Liver (tissue), 9 donors: ENCODE results near the gene RCL1. TPM values are rescaled to one million over a fixed set of nuclear protein-coding genes. Genes with fewer than 3 reads are reported as not detected.

Experiments
- DNase-seq: peaks from one replicate; pipeline ENCODE4 v3.0.0-alpha.2; 2017; ENCODE audit warnings: low spot score
- H3K27ac ChIP-seq, 2 donors: one replicate each; pipeline ENCODE4 v1.7.0; 2013; ENCODE audit warnings: inconsistent platforms in 2 of 2, low read length in 2 of 2, control low read depth in 1 of 2, low read depth in 1 of 2, mild to moderate bottlenecking in 1 of 2
- H3K27me3 ChIP-seq, 4 donors: one replicate each; pipeline versions ENCODE4 v1.6.1 to v1.7.0; 2013; ENCODE audit warnings: low read length in 3 of 4, inconsistent platforms in 1 of 4, mild to moderate bottlenecking in 1 of 4, moderate library complexity in 1 of 4; ENCODE audit not compliant: control insufficient read depth in 4 of 4, insufficient read depth in 4 of 4
- H3K36me3 ChIP-seq, 4 donors: one replicate each; pipeline versions ENCODE4 v1.6.1 to v1.7.0; 2013; ENCODE audit warnings: low read length in 3 of 4, mild to moderate bottlenecking in 3 of 4, low read depth in 1 of 4, moderate library complexity in 1 of 4; ENCODE audit not compliant: control insufficient read depth in 4 of 4, insufficient read depth in 3 of 4
- H3K4me1 ChIP-seq, 4 donors: one replicate each; pipeline versions ENCODE4 v1.6.1 to v1.7.0; 2013; ENCODE audit warnings: low read length in 3 of 4, mild to moderate bottlenecking in 3 of 4, moderate library complexity in 1 of 4; ENCODE audit not compliant: control insufficient read depth in 4 of 4, insufficient read depth in 4 of 4
- H3K4me3 ChIP-seq, 3 donors: one replicate each; pipeline versions ENCODE4 v1.6.1 to v1.7.0; 2013; ENCODE audit warnings: low read length in 3 of 3, control low read depth in 1 of 3, low read depth in 1 of 3, mild to moderate bottlenecking in 1 of 3
- H3K9ac ChIP-seq, 2 donors: one replicate each; pipeline ENCODE4 v1.7.0; 2013; ENCODE audit warnings: low read length in 2 of 2, mild to moderate bottlenecking in 2 of 2, moderate library complexity in 2 of 2, control low read depth in 1 of 2, low read depth in 1 of 2
- H3K9me3 ChIP-seq, 4 donors: one replicate each; pipeline versions ENCODE4 v1.6.1 to v1.7.0; 2013; ENCODE audit warnings: low read length in 3 of 4; ENCODE audit not compliant: control insufficient read depth in 4 of 4
- ATF3 ChIP-seq: IDR thresholded peaks from 2 replicates; pipeline ENCODE4 v1.6.1; 2016; ENCODE audit warnings: antibody characterized with exemption
- EGR1 ChIP-seq, 2 donors: IDR thresholded peaks; 2 replicates each; pipeline ENCODE4 v1.6.1; 2016 to 2018; ENCODE audit warnings: antibody characterized with exemption in 2 of 2, low read depth in 2 of 2
- FOXA1 ChIP-seq: IDR thresholded peaks from 2 replicates; pipeline ENCODE4 v1.6.1; 2016; ENCODE audit warnings: antibody characterized with exemption
- FOXA2 ChIP-seq: IDR thresholded peaks from 2 replicates; pipeline ENCODE4 v1.6.1; 2016; ENCODE audit warnings: antibody characterized with exemption
- GABPA ChIP-seq, 2 donors: IDR thresholded peaks in 1 of 2; conservative IDR thresholded peaks in 1 of 2; 2 replicates each; pipeline ENCODE4 v1.6.1; 2016; ENCODE audit warnings: antibody characterized with exemption in 2 of 2, mild to moderate bottlenecking in 1 of 2, moderate library complexity in 1 of 2
- HNF4A ChIP-seq, 2 donors: conservative IDR thresholded peaks; 2 replicates each; pipeline ENCODE4 v1.6.1; 2016; ENCODE audit warnings: antibody characterized with exemption in 2 of 2, mild to moderate bottlenecking in 2 of 2
- HNF4G ChIP-seq: IDR thresholded peaks from 2 replicates; pipeline ENCODE4 v1.6.1; 2016; ENCODE audit warnings: antibody characterized with exemption
- JUND ChIP-seq, 2 donors: IDR thresholded peaks; 2 replicates each; pipeline ENCODE4 v1.6.1; 2016; ENCODE audit warnings: antibody characterized with exemption in 2 of 2
- NR2F2 ChIP-seq: IDR thresholded peaks from 2 replicates; pipeline ENCODE4 v1.6.1; 2016; ENCODE audit warnings: antibody characterized with exemption
- RAD21 ChIP-seq, 2 donors: IDR thresholded peaks; 2 replicates each; pipeline ENCODE4 v1.6.1; 2016; ENCODE audit warnings: antibody characterized with exemption in 2 of 2, mild to moderate bottlenecking in 2 of 2
- RXRA ChIP-seq, 2 donors: IDR thresholded peaks; 2 replicates each; pipeline ENCODE4 v1.6.1; 2017 to 2018; ENCODE audit warnings: antibody characterized with exemption in 2 of 2, mild to moderate bottlenecking in 1 of 2
- SP1 ChIP-seq: IDR thresholded peaks from 2 replicates; pipeline ENCODE4 v1.6.1; 2018; ENCODE audit warnings: antibody characterized with exemption, mild to moderate bottlenecking
- TAF1 ChIP-seq: conservative IDR thresholded peaks from 2 replicates; pipeline ENCODE4 v1.6.1; 2016; ENCODE audit warnings: antibody characterized with exemption, mild to moderate bottlenecking
- YY1 ChIP-seq: IDR thresholded peaks from 2 replicates; pipeline ENCODE4 v1.6.1; 2016; ENCODE audit warnings: antibody characterized with exemption, mild to moderate bottlenecking
- WGBS: extraction: QIAGEN DNeasy Blood & Tissue Kit; methylation state at CpG from one replicate; pipeline ENCODE4 v1.1.7; 2013; 5-methylcytosine and 5-hydroxymethylcytosine counted together
- polyA plus RNA-seq, 2 donors: library from polyadenylated mRNA; stranded (reverse) in 1 of 2; unstranded in 1 of 2; fragments of 200-250 nt in 1 of 2; fragments of >200 nt in 1 of 2; fragmentation: Nextera tagmentation in 1 of 2; extraction: Ambion mirVana in 1 of 2; gene quantifications; one replicate each; pipeline versions ENCODE4 v1.2.1 to v1.2.3, GENCODE V29; 2013 to 2015
- total RNA-seq, 2 donors: library from RNA; depleted of rRNA; stranded (reverse); fragments of >200 nt; gene quantifications; one replicate each; pipeline ENCODE4 v1.2.3, GENCODE V29; 2014
- TF ChIP-seq, protein P1 (sequence below): fragments of 150-350 bp; IDR thresholded peaks from 2 replicates; pipeline ENCODE4 v1.5.1; 2017; ENCODE audit warnings: improper control_type of control experiment, low read depth, low read length; ENCODE audit not compliant: missing input control
- TF ChIP-seq, protein P2 (sequence below): IDR thresholded peaks from 2 replicates; pipeline ENCODE4 v1.6.1; 2016; ENCODE audit warnings: antibody characterized with exemption
- TF ChIP-seq, protein P3 (sequence below): IDR thresholded peaks from 2 replicates; pipeline ENCODE4 v1.6.1; 2016; ENCODE audit warnings: antibody characterized with exemption
- TF ChIP-seq, protein P4 (sequence below): IDR thresholded peaks from 2 replicates; pipeline ENCODE4 v1.6.1; 2016; ENCODE audit warnings: antibody characterized with exemption, mild to moderate bottlenecking
- donor health status: healthy.
- donor health status: healthy.
- donor health status: healthy.
- donor health status: healthy.
- donor health status: healthy.

Gene RCL1
- total and polyA plus RNA-seq, 4 donors, result 52.2 to 121 (median 86.8) TPM

GRCh38 chr9:4838189-4838546 lies 45.4 kb downstream of the RCL1 start:
- H3K4me1 ChIP-seq, result peaks cover 10 to 48% (median 23%) of the 10 kb centered on the region in 4 donors
- H3K4me3 ChIP-seq, result no peak overlapping the region
- H3K27ac ChIP-seq, result peak overlapping the region; percentile 49 to 82
- no peaks in the 10 kb centered on the region for H3K27me3 ChIP-seq
- WGBS, result 64% methylated on average over 3 of the region's 3 CpGs
- peaks cover 0 to 7% (median 0%) of the 10 kb centered on the region in 4 donors for H3K36me3 ChIP-seq
- no peak for DNase-seq
- H3K9me3 ChIP-seq, result no peaks in the 10 kb centered on the region
- TF ChIP-seq JUND (IDR thresholded peaks at IDR 0.05) (no peak), RAD21 (IDR thresholded peaks at IDR 0.05) (no peak), EGR1 (IDR thresholded peaks at IDR 0.05; ENCODE audit: low read depth in 2 of 2) (no peak), ATF3 (no peak), YY1 (no peak), RXRA (IDR thresholded peaks at IDR 0.05) (no peak)
- TF ChIP-seq, protein P1, sequence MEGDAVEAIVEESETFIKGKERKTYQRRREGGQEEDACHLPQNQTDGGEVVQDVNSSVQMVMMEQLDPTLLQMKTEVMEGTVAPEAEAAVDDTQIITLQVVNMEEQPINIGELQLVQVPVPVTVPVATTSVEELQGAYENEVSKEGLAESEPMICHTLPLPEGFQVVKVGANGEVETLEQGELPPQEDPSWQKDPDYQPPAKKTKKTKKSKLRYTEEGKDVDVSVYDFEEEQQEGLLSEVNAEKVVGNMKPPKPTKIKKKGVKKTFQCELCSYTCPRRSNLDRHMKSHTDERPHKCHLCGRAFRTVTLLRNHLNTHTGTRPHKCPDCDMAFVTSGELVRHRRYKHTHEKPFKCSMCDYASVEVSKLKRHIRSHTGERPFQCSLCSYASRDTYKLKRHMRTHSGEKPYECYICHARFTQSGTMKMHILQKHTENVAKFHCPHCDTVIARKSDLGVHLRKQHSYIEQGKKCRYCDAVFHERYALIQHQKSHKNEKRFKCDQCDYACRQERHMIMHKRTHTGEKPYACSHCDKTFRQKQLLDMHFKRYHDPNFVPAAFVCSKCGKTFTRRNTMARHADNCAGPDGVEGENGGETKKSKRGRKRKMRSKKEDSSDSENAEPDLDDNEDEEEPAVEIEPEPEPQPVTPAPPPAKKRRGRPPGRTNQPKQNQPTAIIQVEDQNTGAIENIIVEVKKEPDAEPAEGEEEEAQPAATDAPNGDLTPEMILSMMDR, result no peak
- no peak overlapping the region for H3K9ac ChIP-seq

- no peak for DNase-seq
- H3K9ac ChIP-seq, result peak overlapping the region; percentile 34 to 84
- 39% methylated on average over 1 of the region's 1 CpG for WGBS
- H3K36me3 ChIP-seq, result peaks cover 0 to 17% (median 4%) of the 10 kb centered on the region in 4 donors
- no peaks in the 10 kb centered on the region for H3K27me3 ChIP-seq
- peaks cover 10 to 59% (median 32%) of the 10 kb centered on the region in 4 donors for H3K4me1 ChIP-seq
- peak overlapping the region; percentile 82 to 91 for H3K27ac ChIP-seq
- peak overlapping the region; percentile 52 to 87 (median 81) for H3K4me3 ChIP-seq
- TF ChIP-seq HNF4A (conservative IDR thresholded peaks at IDR 0.05), result peak; percentile 93 to 98
- TF ChIP-seq, protein P2, sequence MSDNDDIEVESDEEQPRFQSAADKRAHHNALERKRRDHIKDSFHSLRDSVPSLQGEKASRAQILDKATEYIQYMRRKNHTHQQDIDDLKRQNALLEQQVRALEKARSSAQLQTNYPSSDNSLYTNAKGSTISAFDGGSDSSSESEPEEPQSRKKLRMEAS, result peak; percentile 84
- peak in 1 of 2 donors; percentile 40 for TF ChIP-seq GABPA (IDR thresholded peaks at IDR 0.05 in 1 of 2, conservative IDR thresholded peaks at IDR 0.05 in 1 of 2)
- peak; percentile 99 for TF ChIP-seq TAF1
- TF ChIP-seq SP1, result peak; percentile 92
- peak; percentile 64 for TF ChIP-seq HNF4G
- TF ChIP-seq EGR1 (IDR thresholded peaks at IDR 0.05; ENCODE audit: low read depth in 2 of 2), result peak in 1 of 2 donors; percentile 67
- TF ChIP-seq, protein P3, sequence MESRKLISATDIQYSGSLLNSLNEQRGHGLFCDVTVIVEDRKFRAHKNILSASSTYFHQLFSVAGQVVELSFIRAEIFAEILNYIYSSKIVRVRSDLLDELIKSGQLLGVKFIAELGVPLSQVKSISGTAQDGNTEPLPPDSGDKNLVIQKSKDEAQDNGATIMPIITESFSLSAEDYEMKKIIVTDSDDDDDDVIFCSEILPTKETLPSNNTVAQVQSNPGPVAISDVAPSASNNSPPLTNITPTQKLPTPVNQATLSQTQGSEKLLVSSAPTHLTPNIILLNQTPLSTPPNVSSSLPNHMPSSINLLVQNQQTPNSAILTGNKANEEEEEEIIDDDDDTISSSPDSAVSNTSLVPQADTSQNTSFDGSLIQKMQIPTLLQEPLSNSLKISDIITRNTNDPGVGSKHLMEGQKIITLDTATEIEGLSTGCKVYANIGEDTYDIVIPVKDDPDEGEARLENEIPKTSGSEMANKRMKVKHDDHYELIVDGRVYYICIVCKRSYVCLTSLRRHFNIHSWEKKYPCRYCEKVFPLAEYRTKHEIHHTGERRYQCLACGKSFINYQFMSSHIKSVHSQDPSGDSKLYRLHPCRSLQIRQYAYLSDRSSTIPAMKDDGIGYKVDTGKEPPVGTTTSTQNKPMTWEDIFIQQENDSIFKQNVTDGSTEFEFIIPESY, result peak; percentile 88
- peak; percentile 50 to 54 for TF ChIP-seq RAD21 (IDR thresholded peaks at IDR 0.05)
- no peak for TF ChIP-seq NR2F2
- TF ChIP-seq ATF3, result peak; percentile 97
- peak; percentile 92 to 94 for TF ChIP-seq JUND (IDR thresholded peaks at IDR 0.05)
- TF ChIP-seq RXRA (IDR thresholded peaks at IDR 0.05), result peak; percentile 85 to 94
- TF ChIP-seq, protein P1, result no peak
- peak; percentile 80 for TF ChIP-seq FOXA1
- TF ChIP-seq YY1, result peak; percentile 84
- TF ChIP-seq, protein P4, sequence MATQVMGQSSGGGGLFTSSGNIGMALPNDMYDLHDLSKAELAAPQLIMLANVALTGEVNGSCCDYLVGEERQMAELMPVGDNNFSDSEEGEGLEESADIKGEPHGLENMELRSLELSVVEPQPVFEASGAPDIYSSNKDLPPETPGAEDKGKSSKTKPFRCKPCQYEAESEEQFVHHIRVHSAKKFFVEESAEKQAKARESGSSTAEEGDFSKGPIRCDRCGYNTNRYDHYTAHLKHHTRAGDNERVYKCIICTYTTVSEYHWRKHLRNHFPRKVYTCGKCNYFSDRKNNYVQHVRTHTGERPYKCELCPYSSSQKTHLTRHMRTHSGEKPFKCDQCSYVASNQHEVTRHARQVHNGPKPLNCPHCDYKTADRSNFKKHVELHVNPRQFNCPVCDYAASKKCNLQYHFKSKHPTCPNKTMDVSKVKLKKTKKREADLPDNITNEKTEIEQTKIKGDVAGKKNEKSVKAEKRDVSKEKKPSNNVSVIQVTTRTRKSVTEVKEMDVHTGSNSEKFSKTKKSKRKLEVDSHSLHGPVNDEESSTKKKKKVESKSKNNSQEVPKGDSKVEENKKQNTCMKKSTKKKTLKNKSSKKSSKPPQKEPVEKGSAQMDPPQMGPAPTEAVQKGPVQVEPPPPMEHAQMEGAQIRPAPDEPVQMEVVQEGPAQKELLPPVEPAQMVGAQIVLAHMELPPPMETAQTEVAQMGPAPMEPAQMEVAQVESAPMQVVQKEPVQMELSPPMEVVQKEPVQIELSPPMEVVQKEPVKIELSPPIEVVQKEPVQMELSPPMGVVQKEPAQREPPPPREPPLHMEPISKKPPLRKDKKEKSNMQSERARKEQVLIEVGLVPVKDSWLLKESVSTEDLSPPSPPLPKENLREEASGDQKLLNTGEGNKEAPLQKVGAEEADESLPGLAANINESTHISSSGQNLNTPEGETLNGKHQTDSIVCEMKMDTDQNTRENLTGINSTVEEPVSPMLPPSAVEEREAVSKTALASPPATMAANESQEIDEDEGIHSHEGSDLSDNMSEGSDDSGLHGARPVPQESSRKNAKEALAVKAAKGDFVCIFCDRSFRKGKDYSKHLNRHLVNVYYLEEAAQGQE, result peak; percentile 92
- TF ChIP-seq FOXA2, result peak; percentile 85
- no peaks in the 10 kb centered on the region for H3K9me3 ChIP-seq
Observed at GRCh38 chr9:4839470-4839912, 46.7 kb downstream of the RCL1 start.
